NB4 (cell line): Measurements from ENCODE around the gene C3.
"Not testable (repeated sequence)": the region's sequence is repeated elsewhere in the genome, so short reads cannot be mapped to it uniquely, and the experiment has no call there.

Source experiments
- DNase-seq: peaks from one replicate; pipeline ENCODE4 v3.0.0; 2010; ENCODE audit warnings: low read depth
- H3K4me3 ChIP-seq: one replicate; pipeline ENCODE4 v1.5.1; 2011; ENCODE audit warnings: mild to moderate bottlenecking, low read depth, low read length, moderate library complexity
- MYC ChIP-seq: IDR thresholded peaks from 2 replicates; pipeline ENCODE4 v1.6.1; 2011; ENCODE audit warnings: low read depth, low read length
- POLR2A ChIP-seq: IDR thresholded peaks from 2 replicates; pipeline ENCODE4 v1.6.1; 2011; ENCODE audit warnings: mild to moderate bottlenecking; ENCODE audit not compliant: insufficient read length; ENCODE audit errors: extremely low read depth
- TF ChIP-seq, protein P1 (sequence below): IDR thresholded peaks from 2 replicates; pipeline ENCODE4 v1.6.1; 2011; ENCODE audit warnings: low read depth, low read length
- TF ChIP-seq, protein P2 (sequence below): IDR thresholded peaks from one replicate; pipeline ENCODE4 v1.5.1; 2012; ENCODE audit warnings: low read depth, low read length

The C3 gene

DNA sequence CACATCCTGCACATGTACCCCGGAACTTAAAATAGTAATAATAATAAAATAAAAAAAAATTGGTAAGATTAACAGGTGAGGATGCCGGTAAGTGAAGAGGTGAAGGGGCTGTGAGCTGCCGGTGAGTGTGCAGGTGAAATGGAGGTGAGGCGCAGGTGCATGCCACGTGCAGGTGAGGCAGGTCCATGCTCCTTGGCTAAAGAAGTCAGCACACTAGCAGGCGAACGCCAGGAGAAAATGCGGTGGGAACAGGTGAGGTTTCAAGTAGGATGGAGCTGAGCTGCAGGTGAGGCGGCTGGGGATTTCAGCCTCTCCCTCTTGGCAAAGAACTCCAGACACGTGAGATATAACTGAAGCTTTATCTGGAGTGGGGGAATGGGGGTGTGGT lies 43.0 kb downstream of the C3 start:
- H3K4me3 ChIP-seq = no peak overlapping the region
- no peak for TF ChIP-seq POLR2A
- no peak for TF ChIP-seq MYC
- TF ChIP-seq, protein P1, sequence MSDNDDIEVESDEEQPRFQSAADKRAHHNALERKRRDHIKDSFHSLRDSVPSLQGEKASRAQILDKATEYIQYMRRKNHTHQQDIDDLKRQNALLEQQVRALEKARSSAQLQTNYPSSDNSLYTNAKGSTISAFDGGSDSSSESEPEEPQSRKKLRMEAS = no peak
- TF ChIP-seq, protein P2, sequence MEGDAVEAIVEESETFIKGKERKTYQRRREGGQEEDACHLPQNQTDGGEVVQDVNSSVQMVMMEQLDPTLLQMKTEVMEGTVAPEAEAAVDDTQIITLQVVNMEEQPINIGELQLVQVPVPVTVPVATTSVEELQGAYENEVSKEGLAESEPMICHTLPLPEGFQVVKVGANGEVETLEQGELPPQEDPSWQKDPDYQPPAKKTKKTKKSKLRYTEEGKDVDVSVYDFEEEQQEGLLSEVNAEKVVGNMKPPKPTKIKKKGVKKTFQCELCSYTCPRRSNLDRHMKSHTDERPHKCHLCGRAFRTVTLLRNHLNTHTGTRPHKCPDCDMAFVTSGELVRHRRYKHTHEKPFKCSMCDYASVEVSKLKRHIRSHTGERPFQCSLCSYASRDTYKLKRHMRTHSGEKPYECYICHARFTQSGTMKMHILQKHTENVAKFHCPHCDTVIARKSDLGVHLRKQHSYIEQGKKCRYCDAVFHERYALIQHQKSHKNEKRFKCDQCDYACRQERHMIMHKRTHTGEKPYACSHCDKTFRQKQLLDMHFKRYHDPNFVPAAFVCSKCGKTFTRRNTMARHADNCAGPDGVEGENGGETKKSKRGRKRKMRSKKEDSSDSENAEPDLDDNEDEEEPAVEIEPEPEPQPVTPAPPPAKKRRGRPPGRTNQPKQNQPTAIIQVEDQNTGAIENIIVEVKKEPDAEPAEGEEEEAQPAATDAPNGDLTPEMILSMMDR = no peak

DNA sequence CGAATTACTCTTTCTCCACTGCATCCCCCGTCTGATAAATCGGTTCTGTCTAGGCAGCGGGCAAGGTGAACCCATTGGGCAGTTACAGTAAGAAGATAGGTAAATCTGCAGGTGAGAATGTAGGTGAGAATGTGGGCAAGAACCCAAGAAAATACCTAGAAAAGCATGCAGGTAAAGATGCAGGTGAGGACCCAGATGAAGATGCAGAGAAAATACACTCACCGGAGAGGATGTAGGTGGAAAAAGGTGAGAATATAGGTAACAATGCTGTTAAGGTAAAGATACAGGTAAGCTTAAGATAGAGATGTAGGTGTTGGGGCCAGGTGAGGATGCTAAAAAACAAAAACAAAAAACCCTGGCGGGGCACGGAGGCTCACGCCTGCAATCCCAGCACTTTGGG lies 44.2 kb downstream of the C3 start:
- H3K4me3 ChIP-seq = no peak overlapping the region
- TF ChIP-seq MYC (no peak), POLR2A (no peak)
- TF ChIP-seq, protein P2 = no peak
- TF ChIP-seq, protein P1 = no peak
- no peak for DNase-seq

More for the DNA sequence above, 43.0 kb downstream of the C3 start:
- no peak for DNase-seq

DNA sequence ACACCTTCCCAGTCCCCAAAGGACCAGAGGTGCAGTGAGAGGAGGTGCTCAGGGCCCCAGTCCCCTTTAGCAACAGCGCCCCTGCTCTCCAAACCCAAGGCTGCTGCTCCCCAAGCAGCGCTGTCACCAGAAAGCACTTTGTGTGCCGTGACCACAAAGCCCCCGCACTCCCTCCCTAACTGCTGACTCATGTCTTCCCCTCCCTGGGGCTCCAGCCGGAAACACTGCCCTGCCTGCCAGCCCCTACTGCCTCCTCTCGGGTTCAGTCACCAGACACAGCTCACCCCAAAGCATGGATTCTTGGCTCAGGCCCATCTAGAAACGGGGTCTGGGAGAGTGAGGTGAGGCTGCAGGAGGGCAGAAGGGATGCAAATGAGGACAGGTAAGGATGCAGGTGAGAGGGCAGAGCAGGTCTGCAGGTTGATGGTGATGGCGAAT lies 45.6 kb downstream of the C3 start:
- peak overlapping the region; percentile 59 for H3K4me3 ChIP-seq

DNA sequence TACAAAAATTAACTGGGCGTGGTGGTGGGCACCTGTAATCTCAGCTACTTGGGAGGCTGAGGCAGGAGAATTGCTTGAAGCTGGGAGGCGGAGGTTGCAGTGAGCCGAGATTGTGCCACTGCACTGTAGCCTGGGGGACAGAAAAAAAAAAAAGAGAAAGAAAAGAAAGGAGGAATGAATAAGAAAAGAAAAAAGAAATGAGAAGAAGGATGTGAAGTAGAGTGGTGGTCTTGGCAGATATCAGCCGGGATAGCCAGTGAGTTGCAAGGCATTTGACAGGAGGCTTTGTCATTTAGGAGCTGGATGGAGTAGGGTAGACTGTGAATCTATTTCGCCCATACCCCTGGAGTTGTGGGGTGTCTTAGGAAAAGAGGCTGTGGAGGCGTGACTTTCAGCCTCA lies 46.0 kb downstream of the C3 start:
- H3K4me3 ChIP-seq, DNase-seq: not testable (repeated sequence)

More for the DNA sequence above, 45.6 kb downstream of the C3 start:
- TF ChIP-seq MYC (peak; percentile 88), POLR2A (no peak)
- TF ChIP-seq, protein P1 = peak; percentile 79
- TF ChIP-seq, protein P2 = peak; percentile 13
- peak; percentile 95 for DNase-seq

DNA sequence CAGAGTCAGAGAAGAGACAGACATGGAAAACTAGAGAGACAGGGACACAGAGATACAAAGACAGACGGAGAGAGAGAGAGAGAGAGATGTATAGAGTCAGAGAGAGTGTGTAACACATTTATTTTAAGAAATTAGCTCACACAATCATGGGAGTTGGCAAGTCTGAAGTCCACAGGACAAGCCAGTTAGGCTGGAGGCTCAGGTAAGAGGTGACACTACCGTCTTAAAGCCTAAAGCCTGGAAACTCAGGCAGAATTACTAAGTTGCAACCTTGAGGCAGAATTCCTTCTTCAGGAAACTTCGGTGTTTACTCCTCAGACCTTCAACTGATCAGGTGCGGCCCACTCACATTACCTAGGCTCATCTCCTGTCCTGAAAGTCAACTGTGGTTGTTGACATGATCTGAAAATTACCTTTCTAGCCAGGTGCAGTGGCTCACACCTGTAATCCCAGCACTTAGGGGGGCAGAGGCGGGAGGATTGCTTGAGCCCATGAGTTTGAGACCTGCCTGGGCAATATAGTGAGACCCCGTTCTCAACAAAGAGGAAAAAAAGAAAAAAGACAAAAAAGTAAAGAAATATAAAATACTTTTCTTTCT lies 47.7 kb downstream of the C3 start:
- TF ChIP-seq MYC (no peak), POLR2A (no peak)
- TF ChIP-seq, protein P1 = no peak
- TF ChIP-seq, protein P2 = no peak
- no peak overlapping the region for H3K4me3 ChIP-seq
- DNase-seq = no peak

DNA sequence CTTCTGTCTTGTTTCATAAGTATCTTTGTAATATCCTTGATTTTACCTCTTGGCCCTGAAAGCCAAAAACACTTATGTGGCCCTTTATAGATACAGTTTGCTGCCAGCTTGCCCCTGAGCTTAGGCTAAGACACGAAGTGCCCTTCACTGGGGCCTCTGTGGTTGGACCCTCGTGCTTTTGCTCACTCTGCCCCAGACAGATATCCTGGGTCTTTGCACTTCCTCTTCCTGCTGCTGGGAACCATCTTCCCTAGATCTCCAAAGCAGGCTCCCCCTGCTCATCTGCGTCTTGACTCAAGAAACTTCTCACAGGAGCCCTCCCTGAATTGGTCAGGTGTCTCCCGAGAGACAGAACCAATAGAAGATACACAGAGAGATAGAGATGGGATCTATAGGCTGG lies 48.5 kb downstream of the C3 start:
- TF ChIP-seq, protein P2 = no peak
- TF ChIP-seq MYC = no peak
- TF ChIP-seq, protein P1 = no peak
- TF ChIP-seq POLR2A = no peak
- H3K4me3 ChIP-seq = no peak overlapping the region
- DNase-seq = peak; percentile 49
